ENCODE measurements around the gene OSBP. TPM values are rescaled to one million over a fixed set of nuclear protein-coding genes. Genes with fewer than 3 reads are reported as not detected.

OSBP gene
- polyA plus RNA-seq, 2 of the 4 experiments (the other 2 are of a cell fraction), result 25.9 to 31.7 TPM

DNA sequence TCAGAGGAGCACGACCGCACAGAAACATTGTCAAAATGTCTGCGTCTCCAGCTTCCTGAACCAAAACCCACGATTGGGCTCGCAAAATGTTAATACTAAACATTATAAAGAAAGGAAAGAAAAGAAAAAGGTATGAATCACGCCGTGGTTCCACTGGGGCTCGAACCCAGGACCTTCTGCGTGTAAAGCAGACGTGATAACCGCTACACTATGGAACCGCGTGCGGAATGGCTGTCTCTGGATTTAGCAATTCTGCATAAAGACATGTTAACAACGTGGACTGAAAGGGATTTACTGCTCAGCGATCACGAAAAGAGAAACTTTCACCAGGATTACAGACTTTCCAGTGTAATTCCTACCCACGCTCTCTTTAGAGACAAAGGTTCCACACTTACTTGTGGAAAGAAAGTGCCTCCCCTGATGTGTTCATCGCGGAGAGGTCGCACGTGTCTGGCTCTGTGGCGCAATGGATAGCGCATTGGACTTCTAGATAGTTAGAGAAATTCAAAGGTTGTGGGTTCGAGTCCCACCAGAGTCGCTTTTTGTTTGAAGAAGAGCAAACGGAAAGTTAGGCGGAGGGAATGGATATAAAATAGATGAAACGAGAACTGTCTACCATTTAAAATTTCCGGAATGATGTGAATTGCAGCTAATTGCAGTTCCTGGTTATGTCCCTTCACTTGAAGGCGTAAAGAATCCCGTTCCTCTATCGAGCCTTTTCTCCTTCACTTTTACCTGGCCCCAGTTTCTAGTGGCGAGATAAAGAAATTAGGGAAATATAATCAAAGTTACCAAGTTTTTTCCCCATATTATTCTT is 64.5 kb downstream of the OSBP start (continued):
- TF ChIP-seq, protein P1, sequence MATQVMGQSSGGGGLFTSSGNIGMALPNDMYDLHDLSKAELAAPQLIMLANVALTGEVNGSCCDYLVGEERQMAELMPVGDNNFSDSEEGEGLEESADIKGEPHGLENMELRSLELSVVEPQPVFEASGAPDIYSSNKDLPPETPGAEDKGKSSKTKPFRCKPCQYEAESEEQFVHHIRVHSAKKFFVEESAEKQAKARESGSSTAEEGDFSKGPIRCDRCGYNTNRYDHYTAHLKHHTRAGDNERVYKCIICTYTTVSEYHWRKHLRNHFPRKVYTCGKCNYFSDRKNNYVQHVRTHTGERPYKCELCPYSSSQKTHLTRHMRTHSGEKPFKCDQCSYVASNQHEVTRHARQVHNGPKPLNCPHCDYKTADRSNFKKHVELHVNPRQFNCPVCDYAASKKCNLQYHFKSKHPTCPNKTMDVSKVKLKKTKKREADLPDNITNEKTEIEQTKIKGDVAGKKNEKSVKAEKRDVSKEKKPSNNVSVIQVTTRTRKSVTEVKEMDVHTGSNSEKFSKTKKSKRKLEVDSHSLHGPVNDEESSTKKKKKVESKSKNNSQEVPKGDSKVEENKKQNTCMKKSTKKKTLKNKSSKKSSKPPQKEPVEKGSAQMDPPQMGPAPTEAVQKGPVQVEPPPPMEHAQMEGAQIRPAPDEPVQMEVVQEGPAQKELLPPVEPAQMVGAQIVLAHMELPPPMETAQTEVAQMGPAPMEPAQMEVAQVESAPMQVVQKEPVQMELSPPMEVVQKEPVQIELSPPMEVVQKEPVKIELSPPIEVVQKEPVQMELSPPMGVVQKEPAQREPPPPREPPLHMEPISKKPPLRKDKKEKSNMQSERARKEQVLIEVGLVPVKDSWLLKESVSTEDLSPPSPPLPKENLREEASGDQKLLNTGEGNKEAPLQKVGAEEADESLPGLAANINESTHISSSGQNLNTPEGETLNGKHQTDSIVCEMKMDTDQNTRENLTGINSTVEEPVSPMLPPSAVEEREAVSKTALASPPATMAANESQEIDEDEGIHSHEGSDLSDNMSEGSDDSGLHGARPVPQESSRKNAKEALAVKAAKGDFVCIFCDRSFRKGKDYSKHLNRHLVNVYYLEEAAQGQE (IDR thresholded peaks at IDR 0.05), result no peak
- TF ChIP-seq RNF2 (IDR thresholded peaks at IDR 0.05; ENCODE audit: borderline replicate concordance, low read depth) (no peak), ZFP36 (IDR thresholded peaks at IDR 0.05; ENCODE audit: borderline replicate concordance, partially characterized antibody) (no peak), SMC3 (IDR thresholded peaks at IDR 0.05) (no peak; the same call in 2 of the 3 replicates), NR3C1 (IDR thresholded peaks at IDR 0.05) (no peak), FOXS1 (CRISPR knock-in tag; IDR thresholded peaks at IDR 0.05) (no peak), HEYL (CRISPR knock-in tag; IDR thresholded peaks at IDR 0.05) (no peak), ELK1 (IDR thresholded peaks at IDR 0.05; ENCODE audit: low read depth, low read length) (no peak), RAD21 (conservative IDR thresholded peaks at IDR 0.05 in 1 of 2, IDR thresholded peaks at IDR 0.05 in 1 of 2) (no peak), ESRRA (IDR thresholded peaks at IDR 0.05; ENCODE audit: borderline replicate concordance, low read length) (no peak), KDM5A (IDR thresholded peaks at IDR 0.05) (no peak), BHLHE40 (IDR thresholded peaks at IDR 0.05; ENCODE audit: low read depth, low read length) (peak; percentile 90), POLR2A (IDR thresholded peaks at IDR 0.05; ENCODE audit: low read length) (no peak), ATOH8 (CRISPR knock-in tag; IDR thresholded peaks at IDR 0.05; ENCODE audit: low read depth) (no peak), ZC3H11A (IDR thresholded peaks at IDR 0.05) (no peak), CTCF (IDR thresholded peaks at IDR 0.05) (no peak; the same call in 2 of the 3 replicates), MYC (IDR thresholded peaks at IDR 0.05; ENCODE audit: borderline replicate concordance, low read length) (peak; percentile 93), JUNB (IDR thresholded peaks at IDR 0.05) (no peak), JUN (IDR thresholded peaks at IDR 0.05) (peak; percentile 61 to 85), HDAC2 (IDR thresholded peaks at IDR 0.05) (no peak), CBX2 (IDR thresholded peaks at IDR 0.05; ENCODE audit: borderline replicate concordance, low read depth) (no peak), NPAS2 (CRISPR knock-in tag; IDR thresholded peaks at IDR 0.05; ENCODE audit: borderline replicate concordance) (no peak), RCOR1 (IDR thresholded peaks at IDR 0.05; ENCODE audit: low read depth, low read length) (no peak), MAZ (IDR thresholded peaks at IDR 0.05; ENCODE audit: borderline replicate concordance, low read depth, low read length) (no peak), HOXA7 (CRISPR knock-in tag; IDR thresholded peaks at IDR 0.05) (no peak), RFX5 (IDR thresholded peaks at IDR 0.05) (no peak), SREBF2 (IDR thresholded peaks at IDR 0.05) (peak; percentile 97), CBX8 (IDR thresholded peaks at IDR 0.05) (no peak)
- TF ChIP-seq, protein P2, sequence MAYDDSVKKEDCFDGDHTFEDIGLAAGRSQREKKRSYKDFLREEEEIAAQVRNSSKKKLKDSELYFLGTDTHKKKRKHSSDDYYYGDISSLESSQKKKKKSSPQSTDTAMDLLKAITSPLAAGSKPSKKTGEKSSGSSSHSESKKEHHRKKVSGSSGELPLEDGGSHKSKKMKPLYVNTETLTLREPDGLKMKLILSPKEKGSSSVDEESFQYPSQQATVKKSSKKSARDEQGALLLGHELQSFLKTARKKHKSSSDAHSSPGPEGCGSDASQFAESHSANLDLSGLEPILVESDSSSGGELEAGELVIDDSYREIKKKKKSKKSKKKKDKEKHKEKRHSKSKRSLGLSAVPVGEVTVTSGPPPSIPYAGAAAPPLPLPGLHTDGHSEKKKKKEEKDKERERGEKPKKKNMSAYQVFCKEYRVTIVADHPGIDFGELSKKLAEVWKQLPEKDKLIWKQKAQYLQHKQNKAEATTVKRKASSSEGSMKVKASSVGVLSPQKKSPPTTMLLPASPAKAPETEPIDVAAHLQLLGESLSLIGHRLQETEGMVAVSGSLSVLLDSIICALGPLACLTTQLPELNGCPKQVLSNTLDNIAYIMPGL (CRISPR knock-in tag; IDR thresholded peaks at IDR 0.05; ENCODE audit: borderline replicate concordance), result peak; percentile 92; the same call in 1 of the 2 replicates
- TF ChIP-seq, protein P3, sequence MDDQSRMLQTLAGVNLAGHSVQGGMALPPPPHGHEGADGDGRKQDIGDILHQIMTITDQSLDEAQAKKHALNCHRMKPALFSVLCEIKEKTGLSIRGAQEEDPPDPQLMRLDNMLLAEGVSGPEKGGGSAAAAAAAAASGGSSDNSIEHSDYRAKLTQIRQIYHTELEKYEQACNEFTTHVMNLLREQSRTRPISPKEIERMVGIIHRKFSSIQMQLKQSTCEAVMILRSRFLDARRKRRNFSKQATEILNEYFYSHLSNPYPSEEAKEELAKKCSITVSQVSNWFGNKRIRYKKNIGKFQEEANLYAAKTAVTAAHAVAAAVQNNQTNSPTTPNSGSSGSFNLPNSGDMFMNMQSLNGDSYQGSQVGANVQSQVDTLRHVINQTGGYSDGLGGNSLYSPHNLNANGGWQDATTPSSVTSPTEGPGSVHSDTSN (IDR thresholded peaks at IDR 0.05), result peak; percentile 41; the same call in 1 of the 2 replicates
- TF ChIP-seq, protein P4, sequence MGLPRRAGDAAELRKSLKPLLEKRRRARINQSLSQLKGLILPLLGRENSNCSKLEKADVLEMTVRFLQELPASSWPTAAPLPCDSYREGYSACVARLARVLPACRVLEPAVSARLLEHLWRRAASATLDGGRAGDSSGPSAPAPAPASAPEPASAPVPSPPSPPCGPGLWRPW (IDR thresholded peaks at IDR 0.05), result no peak
